ENCODE results near the gene SSBP2. TPM values are rescaled to one million over a fixed set of nuclear protein-coding genes. Genes with fewer than 3 reads are reported as not detected.
"Not testable (repeated sequence)": the region's sequence is repeated elsewhere in the genome, so short reads cannot be mapped to it uniquely, and the experiment has no call there.

The SSBP2 gene
- total RNA-seq, 2 experiments from 2014 or later, result 11.7 to 12.9 TPM

GRCh38 chr5:81409896-81410295 is 341.0 kb downstream of the SSBP2 start:
- TF ChIP-seq CTCF (IDR thresholded peaks at IDR 0.05), result no peak
- no peaks in the 10 kb centered on the region for H3K27me3 Mint-ChIP-seq
- POLR2A ChIA-PET, result no interaction called here

GRCh38 chr5:81409361-81409760 is 341.5 kb downstream of the SSBP2 start:
- H3K27me3 Mint-ChIP-seq, result no peaks in the 10 kb centered on the region
- no peak overlapping the region for H3K27ac Mint-ChIP-seq
- TF ChIP-seq CTCF (IDR thresholded peaks at IDR 0.05), result no peak
- ChIA-PET POLR2A (no interaction called here), CTCF (no interaction called here)
- H3K4me1 Mint-ChIP-seq (ENCODE audit: low read depth), result no peaks in the 10 kb centered on the region
- H3K4me3 Mint-ChIP-seq, result no peak overlapping the region
- H3K9me3 Mint-ChIP-seq, result no peaks in the 10 kb centered on the region
- intact Hi-C loops (cut with micrococcal nuclease), result no loop called here
- no peaks in the 10 kb centered on the region for H3K36me3 Mint-ChIP-seq (ENCODE audit: low read depth)
- no peak for ATAC-seq
- no peak for DNase-seq

More at GRCh38 chr5:81409896-81410295, 341.0 kb downstream of the SSBP2 start:
- intact Hi-C loops (cut with micrococcal nuclease), result no loop called here
- Mint-ChIP-seq H3K4me3 (no peak overlapping the region), H3K9me3 (no peaks in the 10 kb centered on the region), H3K27ac (no peak overlapping the region), H3K36me3 (ENCODE audit: low read depth) (no peaks in the 10 kb centered on the region), H3K4me1 (ENCODE audit: low read depth) (no peaks in the 10 kb centered on the region)
- no peak for ATAC-seq
- CTCF ChIA-PET, result no interaction called here
- DNase-seq, result no peak

GRCh38 chr5:81408496-81408895 is 342.4 kb downstream of the SSBP2 start:
- Mint-ChIP-seq H3K27me3 (no peaks in the 10 kb centered on the region), H3K9me3 (no peaks in the 10 kb centered on the region), H3K27ac (no peak overlapping the region), H3K4me3 (no peak overlapping the region), H3K36me3 (ENCODE audit: low read depth) (no peaks in the 10 kb centered on the region), H3K4me1 (ENCODE audit: low read depth) (no peaks in the 10 kb centered on the region)
- ChIA-PET POLR2A (no interaction called here), CTCF (no interaction called here)
- no peak for TF ChIP-seq CTCF (IDR thresholded peaks at IDR 0.05)
- DNase-seq (no peak), ATAC-seq (no peak)
- intact Hi-C loops (cut with micrococcal nuclease), result no loop called here

GRCh38 chr5:81407811-81408210 is 343.1 kb downstream of the SSBP2 start:
- H3K4me1 Mint-ChIP-seq (ENCODE audit: low read depth); H3K27me3 Mint-ChIP-seq; H3K4me3 Mint-ChIP-seq; H3K9me3 Mint-ChIP-seq; ATAC-seq; POLR2A ChIA-PET; DNase-seq; H3K27ac Mint-ChIP-seq; H3K36me3 Mint-ChIP-seq (ENCODE audit: low read depth); intact Hi-C loops (cut with micrococcal nuclease): not testable (repeated sequence)
- CTCF ChIA-PET, result interaction anchor here (1.4 kb wide), 1 partner anchor 24 kb away, joined by 5 read pairs; no protein-coding TSS in a partner anchor

GRCh38 chr5:81405126-81405891 is 345.6 kb downstream of the SSBP2 start:
- intact Hi-C loops (cut with micrococcal nuclease), result no loop called here
- no peaks in the 10 kb centered on the region for H3K36me3 Mint-ChIP-seq (ENCODE audit: low read depth)

More at GRCh38 chr5:81405126-81405891, 345.6 kb downstream of the SSBP2 start:
- Mint-ChIP-seq H3K9me3 (no peaks in the 10 kb centered on the region), H3K27me3 (peaks cover 3% of the 10 kb centered on the region), H3K4me3 (no peak overlapping the region), H3K27ac (no peak overlapping the region), H3K4me1 (ENCODE audit: low read depth) (no peaks in the 10 kb centered on the region)
- POLR2A ChIA-PET, result no interaction called here
- DNase-seq (no peak), ATAC-seq (no peak)
- CTCF ChIA-PET, result no interaction called here
- no peak for TF ChIP-seq CTCF (IDR thresholded peaks at IDR 0.05)
